RKO (cell line): ENCODE measurements around the gene SLC35D2.
A peak's percentile ranks its signal among the peaks of the same experiment; 100 is the strongest.
"Not testable (repeated sequence)": the region's sequence is repeated elsewhere in the genome, so short reads cannot be mapped to it uniquely, and the experiment has no call there.

ENCODE experiments used
- DNase-seq: peaks from one replicate; pipeline ENCODE4 v3.0.0-alpha.2; 2016; ENCODE audit warnings: low spot score

SLC35D2 gene

DNA sequence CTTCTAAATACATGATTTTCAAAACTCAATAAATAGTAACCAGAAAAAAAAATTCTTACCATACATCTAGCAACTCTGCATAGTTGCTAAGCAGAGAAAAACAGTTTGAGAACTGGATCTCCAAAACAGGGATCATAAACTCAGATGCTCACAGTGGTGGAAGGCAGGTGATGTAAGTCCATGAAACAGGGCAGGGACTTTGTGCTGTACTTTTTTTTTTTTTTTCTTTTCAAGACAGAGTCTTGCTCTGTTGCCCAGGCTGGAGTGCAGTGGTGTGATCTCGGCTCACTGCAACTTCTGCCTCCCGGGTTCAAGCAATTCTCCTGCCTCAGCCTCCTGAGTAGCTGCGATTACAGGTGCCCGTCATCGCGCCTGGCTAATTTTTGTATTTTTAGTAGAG is 76.6 kb downstream of the SLC35D2 start:
- not testable (repeated sequence) for DNase-seq

GRCh38 chr9:96305171-96305570 is 78.3 kb downstream of the SLC35D2 start:
- DNase-seq = no peak

GRCh38 chr9:96304230-96304629 is 79.3 kb downstream of the SLC35D2 start:
- DNase-seq = no peak

GRCh38 chr9:96302021-96302420 is 81.5 kb downstream of the SLC35D2 start, which contains the start of gene HSD17B3:
HSD17B3 (minus strand) TSS chr9:96302176; CDS start chr9:96302104, 72 bp downstream.
- no peak for DNase-seq

DNA sequence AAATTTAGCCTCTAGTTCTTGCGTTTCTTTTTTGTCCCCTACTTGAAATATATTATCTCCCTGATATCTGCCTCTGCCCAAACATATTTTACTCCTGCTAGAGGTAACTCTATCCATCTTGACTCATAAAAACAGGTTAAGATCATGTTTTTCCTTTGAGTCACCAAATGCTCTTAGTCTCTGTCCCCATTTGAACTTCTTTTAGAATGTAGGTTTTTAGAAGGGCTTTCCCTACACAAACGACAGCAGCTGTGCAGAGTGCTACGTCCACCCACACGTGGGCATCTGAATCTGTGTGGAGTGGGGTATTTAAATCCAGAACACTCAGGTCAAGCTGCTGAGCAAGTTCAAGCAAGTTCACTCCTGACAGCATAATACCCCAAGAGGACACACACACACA is 83.7 kb downstream of the SLC35D2 start:
- DNase-seq = no peak

DNA sequence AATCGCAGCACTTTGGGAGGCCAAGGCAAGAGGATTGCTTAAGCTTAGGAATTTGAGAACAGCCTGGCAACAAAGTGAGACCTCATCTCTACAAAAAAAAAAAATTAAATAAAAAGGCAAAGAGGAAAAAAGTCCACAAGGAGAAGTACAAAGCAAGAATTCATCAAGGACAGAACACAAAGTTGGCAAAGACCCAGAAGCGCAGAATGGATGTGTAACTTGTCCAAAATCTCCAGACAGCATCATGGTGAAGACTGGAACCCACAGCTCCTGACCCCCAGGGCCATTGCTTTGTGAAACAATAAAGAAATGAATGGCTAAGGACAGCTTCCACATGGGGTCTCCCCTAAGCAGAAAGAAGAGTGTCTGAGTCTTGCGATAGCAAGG is 89.4 kb downstream of the SLC35D2 start:
- no peak for DNase-seq

- DNase-seq = peak; percentile 44
Observed at GRCh38 chr9:96293498-96294158, 89.9 kb downstream of the SLC35D2 start.

- DNase-seq = no peak
Observed at GRCh38 chr9:96289392-96289791, 94.1 kb downstream of the SLC35D2 start.

DNA sequence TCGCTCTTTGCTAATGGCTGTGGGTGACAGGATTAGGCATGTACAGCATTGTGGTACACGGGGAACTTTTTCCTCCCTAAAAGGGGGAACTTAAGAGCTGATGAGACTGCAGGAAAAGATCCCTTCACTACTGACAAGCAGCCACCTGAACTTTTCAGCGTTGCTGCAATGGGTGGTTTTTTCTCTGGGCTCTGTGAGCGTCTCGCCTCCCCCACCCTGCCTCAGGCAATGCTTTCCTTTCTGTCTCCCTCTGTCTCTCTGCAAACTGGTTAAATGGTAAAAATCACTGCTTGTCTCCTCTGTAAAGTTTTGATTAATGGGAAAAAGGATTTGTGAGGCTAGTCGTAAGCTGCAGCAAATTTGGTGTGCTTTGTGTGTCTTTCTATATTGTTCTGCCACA is 101.9 kb downstream of the SLC35D2 start:
- no peak for DNase-seq

DNA sequence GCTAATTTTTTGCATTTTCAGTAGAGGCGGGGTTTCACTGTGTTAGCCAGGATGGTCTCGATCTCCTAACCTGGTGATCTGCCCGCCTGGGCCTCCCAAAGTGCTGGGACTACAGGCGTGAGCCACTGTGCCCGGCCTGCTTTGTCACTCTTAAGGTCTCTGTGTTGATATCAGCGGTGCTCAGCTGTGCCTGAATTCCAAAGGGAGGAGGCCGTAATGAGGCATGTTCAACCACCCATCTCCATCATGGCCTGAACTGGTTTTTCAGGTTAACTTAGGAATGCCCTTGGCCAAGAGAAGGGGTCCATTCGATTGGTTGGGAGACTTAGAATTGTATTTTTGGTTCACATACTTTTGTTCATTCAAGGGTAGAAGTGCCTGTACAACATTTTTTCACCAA is 103.6 kb downstream of the SLC35D2 start:
- DNase-seq = no peak

GRCh38 chr9:96274939-96275338 is 108.6 kb downstream of the SLC35D2 start:
- no peak for DNase-seq
